ENCODE measurements around the gene FAM114A1.

The FAM114A1 gene

DNA sequence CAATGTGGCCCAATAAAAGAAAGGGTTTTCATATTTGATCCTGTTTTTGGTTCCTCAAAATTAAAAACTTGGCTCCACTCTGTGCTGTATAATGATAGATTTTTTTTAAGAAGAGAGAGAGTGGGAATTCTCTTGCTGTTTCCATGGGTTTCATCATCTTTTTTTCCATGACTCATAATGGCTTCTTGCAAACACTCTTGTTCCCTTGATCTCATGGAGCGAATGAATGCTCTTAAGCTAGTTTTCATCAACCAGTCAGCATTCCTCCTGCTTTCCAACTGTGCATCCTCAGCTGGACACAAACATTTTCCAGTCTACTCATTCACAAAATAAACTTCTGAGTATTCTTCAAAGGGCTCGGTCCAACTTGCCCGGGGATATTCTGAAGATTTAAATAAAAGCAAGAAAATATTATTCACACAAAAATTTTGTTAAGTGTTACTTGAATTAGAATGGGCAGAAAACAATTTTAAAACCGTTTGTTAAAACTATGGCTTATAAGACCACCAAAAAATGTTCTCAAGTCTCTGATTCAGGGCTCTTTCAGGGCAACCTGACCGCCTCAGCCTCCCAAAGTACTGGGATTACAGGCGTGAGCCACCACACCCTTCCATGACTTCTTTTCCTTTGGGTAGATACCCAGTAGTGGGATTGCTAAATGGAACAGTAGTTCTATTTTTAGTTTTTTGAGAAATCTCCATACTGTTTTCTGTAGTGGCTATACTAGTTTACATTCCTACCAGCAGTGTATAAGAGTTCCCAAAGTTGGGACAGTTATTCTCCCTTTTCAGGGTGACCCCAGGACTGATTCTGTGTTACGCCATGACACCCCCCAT lies 99.9 kb downstream of the FAM114A1 start:
- no peaks in the 10 kb centered on the region for H3K9me3 ChIP-seq (ENCODE audit: control insufficient read depth, insufficient read depth, low read depth, low read length)
- H3K36me3 ChIP-seq (ENCODE audit: control insufficient read depth, insufficient read depth, low read length) = no peaks in the 10 kb centered on the region
- no peaks in the 10 kb centered on the region for H3K27me3 ChIP-seq (ENCODE audit: control insufficient read depth, insufficient read depth, low read length)
- no peak overlapping the region for H3K4me3 ChIP-seq (ENCODE audit: low read depth, low read length)
- no peak overlapping the region for H3K27ac ChIP-seq (ENCODE audit: low read depth, low read length)
- H3K9ac ChIP-seq (ENCODE audit: low read length) = no peak overlapping the region
- no peaks in the 10 kb centered on the region for H3K4me1 ChIP-seq (ENCODE audit: control insufficient read depth, insufficient read depth, low read length)

DNA sequence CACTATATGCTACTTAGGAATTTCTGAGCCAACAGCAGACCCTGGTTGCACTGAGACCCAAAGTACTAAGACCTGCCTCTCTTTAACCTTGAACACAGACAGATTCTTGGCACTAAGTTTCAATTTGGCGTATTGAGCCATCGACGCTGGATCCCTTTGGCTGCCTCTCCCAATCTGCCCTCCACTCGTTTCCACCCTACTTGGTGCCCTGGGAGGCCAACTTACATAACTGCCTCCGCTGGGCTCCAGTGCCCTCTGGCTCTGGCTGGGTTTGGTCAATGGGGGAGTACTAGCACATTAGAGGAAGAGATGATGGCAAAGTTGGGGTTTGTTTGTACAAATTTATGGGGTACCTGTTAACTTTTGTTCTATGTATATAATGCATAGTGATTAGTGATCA lies 101.1 kb downstream of the FAM114A1 start:
- H3K27ac ChIP-seq (ENCODE audit: low read depth, low read length) = no peak overlapping the region
- no peak overlapping the region for H3K9ac ChIP-seq (ENCODE audit: low read length)
- no peak overlapping the region for H3K4me3 ChIP-seq (ENCODE audit: low read depth, low read length)
- H3K4me1 ChIP-seq (ENCODE audit: control insufficient read depth, insufficient read depth, low read length) = no peaks in the 10 kb centered on the region
- H3K27me3 ChIP-seq (ENCODE audit: control insufficient read depth, insufficient read depth, low read length) = no peaks in the 10 kb centered on the region
- H3K36me3 ChIP-seq (ENCODE audit: control insufficient read depth, insufficient read depth, low read length) = no peaks in the 10 kb centered on the region
- no peaks in the 10 kb centered on the region for H3K9me3 ChIP-seq (ENCODE audit: control insufficient read depth, insufficient read depth, low read depth, low read length)

DNA sequence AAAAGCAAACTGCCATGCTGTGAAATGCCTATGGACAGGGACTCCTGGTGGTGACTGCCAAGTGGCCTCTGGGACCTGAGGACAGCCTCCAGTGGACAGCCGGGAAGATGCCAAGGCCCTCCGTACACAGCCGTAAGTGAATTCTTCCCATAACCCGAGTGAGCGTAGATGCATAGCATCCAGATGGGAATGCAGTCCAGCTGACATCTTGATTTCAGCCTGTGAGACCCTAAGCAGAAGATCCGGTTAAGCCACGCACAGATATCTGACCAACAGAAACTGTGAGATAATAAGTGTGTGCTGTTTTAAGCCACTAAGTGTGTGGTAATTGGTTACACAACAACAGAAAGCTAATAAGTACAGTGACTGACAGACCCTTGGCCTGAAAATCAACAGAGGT lies 108.7 kb downstream of the FAM114A1 start:
- no peak overlapping the region for H3K4me3 ChIP-seq (ENCODE audit: low read depth, low read length)
- no peaks in the 10 kb centered on the region for H3K4me1 ChIP-seq (ENCODE audit: control insufficient read depth, insufficient read depth, low read length)
- H3K9ac ChIP-seq (ENCODE audit: low read length) = no peak overlapping the region
- H3K36me3 ChIP-seq (ENCODE audit: control insufficient read depth, insufficient read depth, low read length) = no peaks in the 10 kb centered on the region
- H3K27ac ChIP-seq (ENCODE audit: low read depth, low read length) = no peak overlapping the region
- H3K27me3 ChIP-seq (ENCODE audit: control insufficient read depth, insufficient read depth, low read length) = no peaks in the 10 kb centered on the region
- no peaks in the 10 kb centered on the region for H3K9me3 ChIP-seq (ENCODE audit: control insufficient read depth, insufficient read depth, low read depth, low read length)

DNA sequence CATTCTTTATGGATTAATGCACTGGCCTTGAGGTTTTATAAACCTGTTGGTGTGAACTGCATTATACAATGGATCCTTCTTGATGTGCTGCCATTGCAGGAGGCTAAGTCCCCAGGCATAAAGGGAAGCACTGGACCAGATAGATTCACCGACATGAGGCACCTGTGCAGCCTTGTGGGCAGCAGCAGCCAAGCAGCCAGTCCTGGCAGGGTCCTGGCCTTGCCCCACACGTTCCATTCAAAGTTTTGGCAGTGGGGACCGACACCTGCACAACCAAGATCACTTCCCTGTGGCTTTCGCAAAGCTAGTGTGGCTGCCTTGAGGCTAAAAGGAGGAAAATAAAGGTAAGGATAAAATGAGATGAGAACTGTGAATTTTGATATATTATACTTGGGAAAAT lies 111.5 kb downstream of the FAM114A1 start:
- Histone ChIP-seq H3K27ac (ENCODE audit: low read depth, low read length) (no peak overlapping the region), H3K9ac (ENCODE audit: low read length) (no peak overlapping the region), H3K4me1 (ENCODE audit: control insufficient read depth, insufficient read depth, low read length) (no peaks in the 10 kb centered on the region), H3K27me3 (ENCODE audit: control insufficient read depth, insufficient read depth, low read length) (no peaks in the 10 kb centered on the region), H3K4me3 (ENCODE audit: low read depth, low read length) (no peak overlapping the region), H3K9me3 (ENCODE audit: control insufficient read depth, insufficient read depth, low read depth, low read length) (no peaks in the 10 kb centered on the region), H3K36me3 (ENCODE audit: control insufficient read depth, insufficient read depth, low read length) (no peaks in the 10 kb centered on the region)

DNA sequence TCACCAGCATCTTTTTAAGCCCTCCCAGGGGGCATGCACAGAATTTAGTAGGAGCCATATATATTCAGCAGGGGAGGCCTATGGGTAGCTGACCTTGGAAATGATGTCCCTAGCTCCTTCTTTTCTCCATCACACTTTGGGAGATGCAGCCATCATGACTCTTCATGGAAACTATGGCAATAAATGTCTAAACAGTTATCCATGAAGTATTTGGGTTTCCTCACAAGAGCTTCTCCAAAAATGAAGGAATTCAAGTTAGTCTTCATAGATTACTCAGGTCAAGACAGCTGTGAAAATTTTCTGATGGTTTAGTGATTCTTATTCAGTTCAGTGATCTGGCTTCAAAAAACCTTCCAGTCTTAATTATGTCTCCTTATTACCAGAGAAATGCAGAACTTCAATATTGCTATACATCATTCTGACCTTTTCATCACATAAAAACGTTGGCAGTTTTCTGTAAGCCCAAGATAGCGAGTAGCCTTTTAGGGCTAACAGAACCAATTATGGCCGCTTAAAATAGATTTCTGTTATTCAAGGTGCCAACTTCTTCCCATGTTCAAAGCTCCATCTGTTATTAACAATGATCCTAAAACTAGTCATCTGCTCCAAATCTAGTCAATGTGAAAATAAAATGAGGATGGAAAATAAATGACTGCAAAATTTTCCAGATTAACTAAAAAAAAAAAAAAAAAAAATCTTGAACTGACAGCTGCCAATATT lies 112.1 kb downstream of the FAM114A1 start:
- no peaks in the 10 kb centered on the region for H3K27me3 ChIP-seq (ENCODE audit: control insufficient read depth, insufficient read depth, low read length)
- no peak overlapping the region for H3K4me3 ChIP-seq (ENCODE audit: low read depth, low read length)
- H3K27ac ChIP-seq (ENCODE audit: low read depth, low read length) = no peak overlapping the region
- no peaks in the 10 kb centered on the region for H3K9me3 ChIP-seq (ENCODE audit: control insufficient read depth, insufficient read depth, low read depth, low read length)
- H3K9ac ChIP-seq (ENCODE audit: low read length) = no peak overlapping the region
- H3K36me3 ChIP-seq (ENCODE audit: control insufficient read depth, insufficient read depth, low read length) = no peaks in the 10 kb centered on the region
- no peaks in the 10 kb centered on the region for H3K4me1 ChIP-seq (ENCODE audit: control insufficient read depth, insufficient read depth, low read length)

DNA sequence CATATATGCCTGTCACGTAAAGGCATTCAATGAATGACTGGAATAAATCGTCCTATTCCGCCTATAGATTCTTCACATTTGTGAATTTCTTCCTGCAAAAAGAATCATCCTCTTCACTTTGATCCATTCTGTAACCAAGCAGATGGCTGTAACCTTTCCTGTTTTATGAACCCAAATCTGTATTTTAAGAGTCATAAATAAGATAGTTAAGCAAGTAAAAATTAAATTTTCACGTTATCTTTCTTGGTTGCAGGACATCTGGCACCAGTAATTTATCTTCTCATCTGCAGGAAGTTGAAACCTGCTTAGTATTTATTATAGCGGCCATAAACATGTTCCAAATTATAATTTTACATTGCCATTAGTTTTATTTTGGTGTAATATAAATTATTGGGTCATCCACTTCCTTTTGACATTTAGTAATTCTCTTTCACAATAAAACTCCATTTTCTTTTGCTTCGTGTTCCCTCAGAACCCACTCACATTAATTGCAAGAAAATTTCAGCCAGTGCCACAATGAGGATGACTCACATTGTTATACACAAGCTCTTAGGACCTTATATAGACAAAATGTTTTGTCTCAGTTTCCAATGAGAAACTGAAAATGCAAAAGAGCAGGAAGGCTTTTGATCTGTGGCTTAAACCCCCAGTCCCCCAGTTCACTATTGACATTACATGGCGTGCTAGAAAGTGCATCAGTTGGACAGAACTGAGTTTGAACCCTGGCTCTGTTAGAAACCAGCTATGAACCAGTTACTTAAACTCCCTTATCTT lies 113.5 kb downstream of the FAM114A1 start:
- Histone ChIP-seq H3K9ac (ENCODE audit: low read length) (no peak overlapping the region), H3K4me3 (ENCODE audit: low read depth, low read length) (no peak overlapping the region), H3K9me3 (ENCODE audit: control insufficient read depth, insufficient read depth, low read depth, low read length) (no peaks in the 10 kb centered on the region), H3K4me1 (ENCODE audit: control insufficient read depth, insufficient read depth, low read length) (0 out of 2 replicates have a peak, but pooled peaks cover 4% of the 10 kb centered on the region), H3K36me3 (ENCODE audit: control insufficient read depth, insufficient read depth, low read length) (no peaks in the 10 kb centered on the region), H3K27ac (ENCODE audit: low read depth, low read length) (no peak overlapping the region), H3K27me3 (ENCODE audit: control insufficient read depth, insufficient read depth, low read length) (no peaks in the 10 kb centered on the region)

DNA sequence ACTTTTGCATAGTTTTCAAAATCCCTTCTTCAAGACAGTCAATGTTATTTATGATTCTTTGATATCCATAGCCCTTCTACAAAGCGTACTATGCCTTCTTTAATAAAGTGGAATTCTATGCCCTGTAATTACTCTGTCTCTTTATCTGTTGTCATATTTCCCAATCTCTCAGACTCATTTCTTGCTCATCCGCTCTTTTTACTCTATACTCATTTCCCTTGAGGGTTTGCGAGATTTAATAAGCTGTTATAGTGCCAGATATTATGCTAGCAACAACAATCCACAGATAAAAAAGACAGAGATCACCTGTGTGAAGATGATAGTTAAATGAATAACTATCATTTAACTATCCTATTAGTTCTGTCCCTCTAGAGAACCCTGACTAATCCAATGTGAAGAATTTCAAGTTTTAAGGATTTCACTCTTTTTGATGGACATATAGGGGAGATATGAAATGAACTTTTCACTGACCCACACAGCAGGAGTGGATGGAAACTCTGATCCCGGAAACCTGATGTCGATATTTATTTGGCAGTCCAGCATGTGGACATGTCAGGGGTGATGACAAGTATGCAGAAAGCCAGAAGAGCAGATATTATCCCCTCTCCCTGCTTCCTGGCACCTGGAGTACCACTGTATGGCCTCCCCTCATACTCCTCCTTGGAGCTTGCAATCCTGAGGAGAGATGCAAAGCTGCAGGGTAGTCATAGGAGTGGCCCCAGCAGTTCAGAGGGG lies 114.9 kb downstream of the FAM114A1 start:
- Histone ChIP-seq H3K27ac (ENCODE audit: low read depth, low read length) (no peak overlapping the region), H3K4me3 (ENCODE audit: low read depth, low read length) (no peak overlapping the region), H3K4me1 (ENCODE audit: control insufficient read depth, insufficient read depth, low read length) (0 out of 2 replicates have a peak, but pooled peaks cover 4% of the 10 kb centered on the region), H3K36me3 (ENCODE audit: control insufficient read depth, insufficient read depth, low read length) (no peaks in the 10 kb centered on the region), H3K9ac (ENCODE audit: low read length) (no peak overlapping the region), H3K9me3 (ENCODE audit: control insufficient read depth, insufficient read depth, low read depth, low read length) (no peaks in the 10 kb centered on the region), H3K27me3 (ENCODE audit: control insufficient read depth, insufficient read depth, low read length) (no peaks in the 10 kb centered on the region)

DNA sequence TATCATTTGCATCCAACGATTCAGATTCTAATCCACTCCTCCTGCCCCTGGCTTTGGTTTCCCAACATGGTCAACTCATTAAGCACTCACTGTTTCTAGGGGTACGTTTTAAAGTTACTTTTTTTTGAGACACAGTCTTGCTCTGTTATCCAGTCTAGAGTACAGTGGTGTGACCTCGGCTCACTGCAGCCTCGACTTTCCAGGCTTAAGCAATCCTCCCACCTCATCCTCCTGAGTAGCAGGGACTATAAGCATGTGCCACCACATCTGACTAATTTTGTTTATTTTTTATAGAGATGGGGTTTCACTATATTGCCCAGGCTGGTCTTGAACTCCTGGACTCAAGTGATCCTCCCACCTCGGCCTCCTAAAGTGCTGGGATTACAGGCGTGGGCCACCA lies 115.7 kb downstream of the FAM114A1 start:
- Histone ChIP-seq H3K27ac (ENCODE audit: low read depth, low read length) (no peak overlapping the region), H3K9me3 (ENCODE audit: control insufficient read depth, insufficient read depth, low read depth, low read length) (no peaks in the 10 kb centered on the region), H3K36me3 (ENCODE audit: control insufficient read depth, insufficient read depth, low read length) (no peaks in the 10 kb centered on the region), H3K4me3 (ENCODE audit: low read depth, low read length) (no peak overlapping the region), H3K27me3 (ENCODE audit: control insufficient read depth, insufficient read depth, low read length) (no peaks in the 10 kb centered on the region), H3K9ac (ENCODE audit: low read length) (no peak overlapping the region), H3K4me1 (ENCODE audit: control insufficient read depth, insufficient read depth, low read length) (0 out of 2 replicates have a peak, but pooled peaks cover 4% of the 10 kb centered on the region)

DNA sequence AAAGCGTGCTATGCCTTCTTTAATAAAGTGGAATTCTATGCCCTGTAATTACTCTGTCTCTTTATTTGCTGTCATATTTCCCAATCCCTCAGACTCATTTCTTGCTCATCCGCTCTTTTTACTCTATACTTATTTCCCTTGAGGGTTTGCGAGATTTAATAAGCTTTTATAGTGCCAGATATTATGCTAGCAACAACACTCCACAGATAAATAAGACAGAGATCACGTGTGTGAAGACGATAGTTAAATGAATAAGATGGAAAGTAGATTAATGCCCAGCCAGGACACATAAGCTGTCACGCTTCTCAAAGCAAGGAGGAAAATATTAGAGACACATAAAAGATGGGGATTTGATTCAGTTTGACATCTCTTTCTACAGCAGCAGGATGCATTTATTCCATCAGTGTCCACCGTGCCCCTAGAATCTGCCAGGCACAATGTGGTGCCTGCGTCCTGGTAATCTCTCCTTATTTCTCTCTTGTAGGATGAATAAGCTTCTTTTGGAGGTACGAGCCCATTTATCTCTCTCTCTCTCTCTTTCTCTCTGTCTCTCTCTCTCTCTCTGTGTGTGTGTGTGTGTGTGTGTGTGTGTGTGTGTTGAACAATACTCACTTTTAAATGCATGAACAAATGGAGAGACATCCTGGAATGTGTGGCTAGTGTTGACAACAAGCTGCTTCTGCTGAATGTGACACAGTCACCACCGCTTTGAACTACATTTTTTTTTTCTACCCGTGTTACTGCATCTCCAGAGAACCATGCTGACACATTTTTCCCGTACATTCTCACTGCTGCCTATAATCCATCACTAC lies 116.4 kb downstream of the FAM114A1 start:
- Histone ChIP-seq H3K27ac (ENCODE audit: low read depth, low read length) (no peak overlapping the region), H3K4me3 (ENCODE audit: low read depth, low read length) (no peak overlapping the region), H3K9me3 (ENCODE audit: control insufficient read depth, insufficient read depth, low read depth, low read length) (no peaks in the 10 kb centered on the region), H3K4me1 (ENCODE audit: control insufficient read depth, insufficient read depth, low read length) (0 out of 2 replicates have a peak, but pooled peaks cover 4% of the 10 kb centered on the region), H3K9ac (ENCODE audit: low read length) (no peak overlapping the region), H3K27me3 (ENCODE audit: control insufficient read depth, insufficient read depth, low read length) (no peaks in the 10 kb centered on the region), H3K36me3 (ENCODE audit: control insufficient read depth, insufficient read depth, low read length) (no peaks in the 10 kb centered on the region)
